K562 (cell line): Measurements from ENCODE around the gene MIB2.

Experiments
- BCL6 ChIP-seq: fragments of 250-450 bp; sonication (Bioruptor Pico); IDR thresholded peaks from 2 replicates; pipeline ENCODE4 v1.4.0; 2020
- CBX5 ChIP-seq: IDR thresholded peaks from 2 replicates; pipeline ENCODE4 v1.6.1; 2014; ENCODE audit warnings: low read depth, borderline replicate concordance

- TF ChIP-seq BCL6: no peak
- TF ChIP-seq CBX5: no peak
These were observed 16.6 kb downstream of the MIB2 start, which contains the start of gene MMP23B for GRCh38 chr1:1631782-1632420.
